Retinal pigment epithelial cell (primary cell): ENCODE measurements around the gene KRTAP25-1.

ENCODE experiments used
- DNase-seq: peaks from one replicate; pipeline ENCODE4 v3.0.0-alpha.2; 2010; ENCODE audit warnings: low read depth
- H3K4me3 ChIP-seq: 2 replicates; pipeline ENCODE4 v1.5.1; 2011; ENCODE audit warnings: mild to moderate bottlenecking, low read length, control low read depth, moderate library complexity
- CTCF ChIP-seq: conservative IDR thresholded peaks from 2 replicates; pipeline ENCODE4 v1.5.1; 2011; ENCODE audit warnings: low read depth, low read length, control low read depth, inconsistent platforms

KRTAP25-1 gene

GRCh38 chr21:30251781-30252180, 37.5 kb downstream of the KRTAP25-1 start:
- TF ChIP-seq CTCF: no peak
- no peak overlapping the region for H3K4me3 ChIP-seq
- DNase-seq: no peak

- TF ChIP-seq CTCF: no peak
- DNase-seq: no peak
- no peak overlapping the region for H3K4me3 ChIP-seq
These were observed 39.4 kb downstream of the KRTAP25-1 start for GRCh38 chr21:30249936-30250335.

GRCh38 chr21:30248844-30249243, 40.5 kb downstream of the KRTAP25-1 start:
- no peak overlapping the region for H3K4me3 ChIP-seq
- no peak for TF ChIP-seq CTCF
- DNase-seq: no peak

- no peak for DNase-seq
- no peak overlapping the region for H3K4me3 ChIP-seq
- TF ChIP-seq CTCF: no peak
These were observed 44.3 kb downstream of the KRTAP25-1 start for GRCh38 chr21:30245061-30245460.

- no peak for DNase-seq
- TF ChIP-seq CTCF: no peak
- H3K4me3 ChIP-seq: no peak overlapping the region
These were observed 45.6 kb downstream of the KRTAP25-1 start for GRCh38 chr21:30243691-30244090.

GRCh38 chr21:30240661-30241060, 48.7 kb downstream of the KRTAP25-1 start:
- DNase-seq: no peak
- no peak for TF ChIP-seq CTCF
- H3K4me3 ChIP-seq: no peak overlapping the region
